Mucosa of descending colon (tissue), 3 donors: ENCODE results near the gene APBA2. TPM values are rescaled to one million over a fixed set of nuclear protein-coding genes. Genes with fewer than 3 reads are reported as not detected.

Source experiments
- ATAC-seq: fragments of 200-7000 bp; cut with Tn5 transposase; one replicate; pipeline ENCODE4 v1.9.1; 2020; ENCODE audit warnings: mild to moderate bottlenecking, moderate library complexity
- DNase-seq, 3 donors: peaks; one replicate each; pipeline ENCODE4 v3.0.0-alpha.2; 2020
- H3K36me3 ChIP-seq: fragments of 200-600 bp; one replicate; pipeline ENCODE4 v1.8.0; 2021; ENCODE audit warnings: low read depth, mild to moderate bottlenecking
- H3K4me1 ChIP-seq: fragments of 200-600 bp; one replicate; pipeline ENCODE4 v1.8.0; 2021; ENCODE audit warnings: low read depth, mild to moderate bottlenecking
- H3K4me3 ChIP-seq: fragments of 200-600 bp; one replicate; pipeline ENCODE4 v1.8.0; 2021; ENCODE audit warnings: mild to moderate bottlenecking
- H3K9me3 ChIP-seq: fragments of 200-600 bp; one replicate; pipeline ENCODE4 v1.8.0; 2021; ENCODE audit warnings: mild to moderate bottlenecking
- intact Hi-C, 2 donors: fragments of 100-400 bp; cut with DNase I in 1 of 2; cut with micrococcal nuclease in 1 of 2; formaldehyde crosslinking; loops; one replicate each; pipeline versions ENCODE4 v1.11.0 to v1.11.1; 2022; cut with DNase I, micrococcal nuclease
- total RNA-seq, 3 donors: library from RNA; stranded (reverse); fragmentation: NEBNext Ultra II Directional in 2 of 3; extraction: Animal tissue kit (Norgen Biotek cat#: 25700) in 2 of 3; gene quantifications; one replicate each; pipeline versions ENCODE4 v1.2.1 to v1.2.4, GENCODE V29; 2021 to 2023
- TF ChIP-seq, protein P1 (sequence below): fragments of 200-600 bp; IDR thresholded peaks from one replicate; pipeline ENCODE4 v1.8.0; 2022; ENCODE audit warnings: antibody characterized with exemption, mild to moderate bottlenecking
- donor health status: DM: no; HTN: no; CAD: no; lungs with moderate emphysema.
- donor health status: DM: no; HTN: no; CAD: no.
- donor health status: DM: no; HTN: yes; CAD: no.

The APBA2 gene
- total RNA-seq, 3 donors from 2014 or later, result 0.69 to 2.0 (median 1.2) TPM

DNA sequence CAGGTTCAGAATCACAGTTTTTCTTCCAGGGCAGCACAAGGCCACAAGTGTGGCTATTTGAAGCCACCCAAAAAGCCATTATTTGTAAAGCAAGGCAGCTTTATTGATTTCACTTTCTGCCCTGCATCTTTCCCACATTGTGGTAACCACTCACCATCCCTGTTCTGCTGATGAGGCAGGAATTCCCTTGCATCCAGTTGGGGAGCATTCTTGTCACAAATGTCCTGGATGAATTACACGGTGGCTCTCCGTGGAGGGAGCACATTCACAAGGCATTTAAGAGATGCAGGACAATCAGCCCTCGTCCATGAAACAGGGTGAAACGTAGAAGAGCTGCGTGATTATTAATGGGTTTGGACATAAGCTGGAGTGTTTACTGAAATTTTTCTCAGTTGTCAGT lies 111.2 kb downstream of the APBA2 start:
- H3K4me3 ChIP-seq, result no peak overlapping the region
- intact Hi-C loops, result no loop called here
- H3K4me1 ChIP-seq, result no peaks in the 10 kb centered on the region
- H3K9me3 ChIP-seq, result no peaks in the 10 kb centered on the region
- ATAC-seq (no peak), DNase-seq (no peak)
- H3K36me3 ChIP-seq, result no peaks in the 10 kb centered on the region
- TF ChIP-seq, protein P1, sequence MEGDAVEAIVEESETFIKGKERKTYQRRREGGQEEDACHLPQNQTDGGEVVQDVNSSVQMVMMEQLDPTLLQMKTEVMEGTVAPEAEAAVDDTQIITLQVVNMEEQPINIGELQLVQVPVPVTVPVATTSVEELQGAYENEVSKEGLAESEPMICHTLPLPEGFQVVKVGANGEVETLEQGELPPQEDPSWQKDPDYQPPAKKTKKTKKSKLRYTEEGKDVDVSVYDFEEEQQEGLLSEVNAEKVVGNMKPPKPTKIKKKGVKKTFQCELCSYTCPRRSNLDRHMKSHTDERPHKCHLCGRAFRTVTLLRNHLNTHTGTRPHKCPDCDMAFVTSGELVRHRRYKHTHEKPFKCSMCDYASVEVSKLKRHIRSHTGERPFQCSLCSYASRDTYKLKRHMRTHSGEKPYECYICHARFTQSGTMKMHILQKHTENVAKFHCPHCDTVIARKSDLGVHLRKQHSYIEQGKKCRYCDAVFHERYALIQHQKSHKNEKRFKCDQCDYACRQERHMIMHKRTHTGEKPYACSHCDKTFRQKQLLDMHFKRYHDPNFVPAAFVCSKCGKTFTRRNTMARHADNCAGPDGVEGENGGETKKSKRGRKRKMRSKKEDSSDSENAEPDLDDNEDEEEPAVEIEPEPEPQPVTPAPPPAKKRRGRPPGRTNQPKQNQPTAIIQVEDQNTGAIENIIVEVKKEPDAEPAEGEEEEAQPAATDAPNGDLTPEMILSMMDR, result no peak

DNA sequence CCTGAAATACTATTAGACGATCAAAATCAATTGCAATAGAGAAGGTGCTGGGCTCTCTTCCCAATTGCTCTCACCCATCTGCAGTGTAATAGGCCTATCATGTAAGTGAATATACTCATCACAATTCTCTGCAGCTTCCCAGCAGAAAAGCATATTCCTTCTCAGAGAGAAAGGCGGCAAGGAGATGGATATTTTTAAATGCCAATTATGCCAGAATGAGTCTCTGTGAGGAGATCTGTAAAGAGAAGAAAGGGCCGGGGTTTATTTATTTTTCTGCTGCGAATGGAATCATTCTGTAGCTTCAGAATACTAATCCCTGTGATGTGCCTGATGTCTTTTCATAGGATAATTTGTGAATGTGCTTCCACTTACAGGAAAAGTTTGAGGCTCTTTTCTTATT lies 112.0 kb downstream of the APBA2 start:
- intact Hi-C loops, result no loop called here
- TF ChIP-seq, protein P1, result no peak
- Histone ChIP-seq H3K4me3 (no peak overlapping the region), H3K36me3 (no peaks in the 10 kb centered on the region), H3K4me1 (no peaks in the 10 kb centered on the region), H3K9me3 (no peaks in the 10 kb centered on the region)
- DNase-seq, result no peak
- ATAC-seq, result no peak

DNA sequence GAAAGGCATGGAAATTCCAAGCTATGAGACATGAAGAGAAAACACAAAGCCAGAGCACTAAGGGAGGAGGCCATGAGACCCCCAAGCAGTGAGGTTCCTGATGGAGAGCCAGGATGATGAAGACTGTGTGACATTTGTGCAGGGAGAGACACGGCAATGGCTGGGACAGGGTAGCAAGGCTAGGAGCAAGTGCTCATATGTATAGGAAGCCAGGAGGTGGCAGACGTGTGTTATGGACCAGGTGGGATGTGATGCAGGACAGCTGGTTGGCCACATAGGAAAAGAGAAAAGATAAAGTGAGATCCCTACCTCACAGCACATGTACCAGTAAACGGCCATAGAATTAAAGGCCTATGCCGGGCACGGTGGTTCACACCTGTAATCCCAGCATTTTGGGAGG lies 112.7 kb downstream of the APBA2 start:
- DNase-seq (no peak), ATAC-seq (no peak)
- no peak overlapping the region for H3K4me3 ChIP-seq
- H3K9me3 ChIP-seq, result no peaks in the 10 kb centered on the region
- no peaks in the 10 kb centered on the region for H3K36me3 ChIP-seq
- intact Hi-C loops, result no loop called here
- H3K4me1 ChIP-seq, result no peaks in the 10 kb centered on the region
- TF ChIP-seq, protein P1, result no peak

DNA sequence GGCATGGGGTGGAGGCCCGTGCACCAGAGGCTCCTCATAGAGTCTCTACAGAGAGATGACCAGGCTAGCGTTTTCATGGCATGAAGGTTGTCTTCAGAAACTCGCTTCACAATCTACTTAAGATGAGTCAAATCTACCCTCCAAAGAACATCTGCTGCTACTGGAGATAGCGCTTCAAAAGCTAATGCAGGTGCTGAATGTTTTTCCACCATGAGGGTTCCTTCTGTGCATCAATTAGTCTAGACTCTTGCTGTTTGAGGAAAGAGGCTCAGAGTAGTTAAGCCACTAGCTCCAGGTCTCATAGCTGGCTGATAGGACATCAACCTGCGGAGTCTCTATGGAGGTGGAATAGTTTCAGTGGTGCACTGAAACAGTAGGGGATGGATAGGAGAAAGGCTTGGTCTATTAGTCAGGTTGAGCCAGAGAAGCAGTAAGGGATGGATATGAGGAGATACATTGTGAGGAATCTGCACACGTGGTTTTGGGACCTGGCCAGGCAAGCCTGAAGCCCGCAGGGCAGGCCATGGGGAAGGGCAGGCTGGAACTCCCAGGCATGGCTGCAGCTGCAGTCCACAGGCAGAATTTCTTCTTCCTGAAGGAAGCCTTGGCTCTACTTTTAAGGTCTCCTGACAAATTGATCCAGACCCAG lies 117.5 kb downstream of the APBA2 start:
- H3K36me3 ChIP-seq, result no peaks in the 10 kb centered on the region
- TF ChIP-seq, protein P1, result no peak
- ATAC-seq, result no peak
- no peak overlapping the region for H3K4me3 ChIP-seq
- no peak for DNase-seq
- no peaks in the 10 kb centered on the region for H3K4me1 ChIP-seq
- H3K9me3 ChIP-seq, result no peaks in the 10 kb centered on the region
- intact Hi-C loops, result no loop called here

DNA sequence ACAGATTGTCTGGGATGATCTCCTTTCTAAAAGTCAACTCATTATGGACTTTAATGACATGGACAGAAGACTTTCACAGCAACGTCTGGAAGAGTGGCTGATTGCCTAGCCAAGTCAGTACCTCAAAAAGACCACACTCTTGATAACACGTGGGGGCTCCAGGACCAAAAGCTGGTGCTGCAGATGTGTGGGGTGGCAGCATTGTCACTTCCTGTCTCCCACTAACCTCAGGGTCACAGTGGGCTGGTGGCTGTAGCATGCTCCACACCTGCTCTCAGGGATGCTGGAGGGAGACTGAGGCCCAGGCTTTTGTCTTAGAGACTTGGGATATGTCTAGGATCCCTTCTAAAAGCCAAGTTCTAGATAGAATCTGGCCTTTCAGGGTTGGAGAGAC lies 118.1 kb downstream of the APBA2 start:
- no peaks in the 10 kb centered on the region for H3K9me3 ChIP-seq
- no peaks in the 10 kb centered on the region for H3K4me1 ChIP-seq
- intact Hi-C loops, result no loop called here
- ATAC-seq, result no peak
- H3K4me3 ChIP-seq, result no peak overlapping the region
- TF ChIP-seq, protein P1, result no peak
- no peak for DNase-seq
- H3K36me3 ChIP-seq, result no peaks in the 10 kb centered on the region

DNA sequence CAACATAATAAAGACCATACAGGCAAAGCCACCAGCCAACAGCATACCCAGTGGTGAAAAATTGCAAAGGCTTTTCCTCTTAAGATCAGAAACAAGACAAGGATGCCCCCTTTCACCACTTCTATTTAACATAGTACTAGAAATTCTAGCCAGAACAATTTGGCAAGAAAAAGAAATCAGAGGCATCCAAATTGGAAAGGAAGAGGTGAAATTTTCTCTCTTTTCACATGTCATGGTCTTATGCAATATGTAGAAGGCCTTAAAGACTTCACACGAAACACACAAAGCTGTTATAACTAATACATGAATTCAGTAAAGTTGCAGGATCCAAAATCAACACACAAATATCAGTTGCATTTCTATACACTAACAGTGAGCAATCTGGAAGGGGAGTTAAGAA lies 120.2 kb downstream of the APBA2 start:
- no peaks in the 10 kb centered on the region for H3K4me1 ChIP-seq
- TF ChIP-seq, protein P1, result no peak
- no peak overlapping the region for H3K4me3 ChIP-seq
- DNase-seq, result no peak
- H3K36me3 ChIP-seq, result no peaks in the 10 kb centered on the region
- intact Hi-C loops, result no loop called here
- no peaks in the 10 kb centered on the region for H3K9me3 ChIP-seq
- no peak for ATAC-seq
